ENCODE results near the gene SAG.
"Not testable (repeated sequence)": the region's sequence is repeated elsewhere in the genome, so short reads cannot be mapped to it uniquely, and the experiment has no call there.

Gene SAG

GRCh38 chr2:233354500-233354924 lies 46.9 kb downstream of the SAG start:
- no peak for DNase-seq (ENCODE audit: low read depth in 4 of 4, low spot score in 1 of 4)

- no peak for DNase-seq (ENCODE audit: low read depth in 4 of 4, low spot score in 1 of 4)
These were observed 47.5 kb downstream of the SAG start for GRCh38 chr2:233354971-233355574.

GRCh38 chr2:233355916-233356315 lies 48.3 kb downstream of the SAG start:
- DNase-seq (ENCODE audit: low read depth in 4 of 4, low spot score in 1 of 4) = no peak

GRCh38 chr2:233356546-233357308 lies 49.1 kb downstream of the SAG start:
- no peak for DNase-seq (ENCODE audit: low read depth in 4 of 4, low spot score in 1 of 4)

GRCh38 chr2:233358335-233358734 lies 50.7 kb downstream of the SAG start:
- no peak for DNase-seq (ENCODE audit: low read depth in 4 of 4, low spot score in 1 of 4)

- no peak for DNase-seq (ENCODE audit: low read depth in 4 of 4, low spot score in 1 of 4)
These were observed 51.3 kb downstream of the SAG start for GRCh38 chr2:233358947-233359346.

- no peak for DNase-seq (ENCODE audit: low read depth in 4 of 4, low spot score in 1 of 4)
These were observed 52.2 kb downstream of the SAG start for GRCh38 chr2:233359823-233360222.

- DNase-seq (ENCODE audit: low read depth in 4 of 4, low spot score in 1 of 4) = no peak
These were observed 53.2 kb downstream of the SAG start for GRCh38 chr2:233360771-233361176.

GRCh38 chr2:233361297-233361696 lies 53.7 kb downstream of the SAG start:
- DNase-seq (ENCODE audit: low read depth in 4 of 4, low spot score in 1 of 4) = no peak

GRCh38 chr2:233362742-233363141 lies 55.1 kb downstream of the SAG start:
- DNase-seq (ENCODE audit: low read depth in 4 of 4, low spot score in 1 of 4) = no peak

- DNase-seq (ENCODE audit: low read depth in 4 of 4, low spot score in 1 of 4) = no peak
These were observed 56.2 kb downstream of the SAG start for GRCh38 chr2:233363744-233364235.

- no peak for DNase-seq (ENCODE audit: low read depth in 4 of 4, low spot score in 1 of 4)
These were observed 58.4 kb downstream of the SAG start for GRCh38 chr2:233365861-233366520.

GRCh38 chr2:233367586-233367985 lies 60.0 kb downstream of the SAG start:
- no peak for DNase-seq (ENCODE audit: low read depth in 4 of 4, low spot score in 1 of 4)

- no peak for DNase-seq (ENCODE audit: low read depth in 4 of 4, low spot score in 1 of 4)
These were observed 61.1 kb downstream of the SAG start for GRCh38 chr2:233368756-233369155.

- no peak for DNase-seq (ENCODE audit: low read depth in 4 of 4, low spot score in 1 of 4)
These were observed 61.8 kb downstream of the SAG start for GRCh38 chr2:233369462-233369861.

GRCh38 chr2:233369897-233370685 lies 62.5 kb downstream of the SAG start:
- no peak for DNase-seq (ENCODE audit: low read depth in 4 of 4, low spot score in 1 of 4)

GRCh38 chr2:233371641-233372040 lies 64.0 kb downstream of the SAG start:
- no peak for DNase-seq (ENCODE audit: low read depth in 4 of 4, low spot score in 1 of 4)

- DNase-seq (ENCODE audit: low read depth in 4 of 4, low spot score in 1 of 4) = no peak
These were observed 65.2 kb downstream of the SAG start for GRCh38 chr2:233372855-233373254.

GRCh38 chr2:233373316-233373715 lies 65.7 kb downstream of the SAG start:
- no peak for DNase-seq (ENCODE audit: low read depth in 4 of 4, low spot score in 1 of 4)

- not testable (repeated sequence) for DNase-seq (ENCODE audit: low read depth in 4 of 4, low spot score in 1 of 4)
These were observed 67.2 kb downstream of the SAG start for GRCh38 chr2:233374776-233375175.
